Endothelial cell of umbilical vein (primary cell): ENCODE data around the gene PTPN14. TPM values are rescaled to one million over a fixed set of nuclear protein-coding genes. Genes with fewer than 3 reads are reported as not detected.

Experiments
- BruUV-seq: library from RNA; stranded (reverse); fragments of 400-500 nt; replicated peaks from 2 replicates; lab custom pipeline; 2021; lab: Mats Ljungman, UMichigan
- CTCF ChIA-PET: fragments of 300-600, 350-600 bp; sonication (Branson Sonifier 250); formaldehyde crosslinking; loops from one replicate; lab custom pipeline; 2021; ENCODE audit warnings: antibody characterized with exemption, inconsistent platforms; lab: Charles Lee
- POLR2A ChIA-PET: fragments of 300-600, 350-600 bp; sonication (Branson Sonifier 250); formaldehyde crosslinking; loops from one replicate; lab custom pipeline; 2021; ENCODE audit warnings: antibody characterized with exemption, inconsistent platforms; lab: Charles Lee
- DNase-seq: peaks from one replicate; pipeline ENCODE4 v3.0.0-alpha.2; 2011; ENCODE audit warnings: low read depth, low spot score
- FAIRE-seq: peaks from 2 replicates; lab custom pipeline; 2011; peaks lifted over from hg19 to GRCh38; lab: Jason Lieb, UNC
- H2AFZ ChIP-seq: 2 replicates; pipeline ENCODE4 v1.6.0; 2012; ENCODE audit warnings: low read depth, low read length, control low read depth, inconsistent platforms
- H3K27ac ChIP-seq: 2 replicates; pipeline ENCODE4 v1.5.1; 2011; ENCODE audit warnings: low read depth, mild to moderate bottlenecking, control low read depth, low read length, moderate library complexity; ENCODE audit not compliant: insufficient read depth
- H3K27me3 ChIP-seq, 2 experiments: 2 replicates each; pipeline versions ENCODE4 v1.6.0 to v1.6.1; 2011; ENCODE audit warnings: low read length in 2 of 2, mixed read lengths in 1 of 2; ENCODE audit not compliant: control insufficient read depth in 2 of 2, insufficient read depth in 2 of 2
- H3K36me3 ChIP-seq, 2 experiments: 2 replicates in 1 of 2; 3 replicates in 1 of 2; pipeline ENCODE4 v1.5.1; 2011; ENCODE audit warnings: low read length in 2 of 2, mild to moderate bottlenecking in 1 of 2, moderate library complexity in 1 of 2; ENCODE audit not compliant: control insufficient read depth in 2 of 2, insufficient read depth in 2 of 2; ENCODE audit errors: extremely low read depth in 1 of 2
- H3K4me1 ChIP-seq: 3 replicates; pipeline ENCODE4 v1.5.1; 2011; ENCODE audit warnings: mild to moderate bottlenecking, low read length; ENCODE audit not compliant: control insufficient read depth, insufficient read depth; ENCODE audit errors: extremely low read depth
- H3K4me2 ChIP-seq: 2 replicates; pipeline ENCODE4 v1.6.1; 2011; ENCODE audit warnings: low read length, control low read depth, mixed read lengths; ENCODE audit not compliant: insufficient read depth
- H3K4me3 ChIP-seq, 3 experiments: fragments of 200-600 bp in 1 of 3; sonication (generic), shearing (Covaris generic) in 1 of 3; replicated peaks in 1 of 3; 2 replicates each; pipeline ENCODE4 v1.5.1; 2011 to 2016; ENCODE audit warnings: control low read depth in 3 of 3, low read length in 3 of 3, mild to moderate bottlenecking in 2 of 3, inconsistent platforms in 1 of 3, low read depth in 1 of 3, moderate library complexity in 1 of 3; ENCODE audit not compliant: insufficient read depth in 1 of 3
- H3K79me2 ChIP-seq: 2 replicates; pipeline ENCODE4 v1.6.0; 2012; ENCODE audit warnings: low read length, inconsistent platforms; ENCODE audit not compliant: control insufficient read depth, insufficient read depth
- H3K9ac ChIP-seq: replicated peaks from 2 replicates; pipeline ENCODE3; 2011; ENCODE audit warnings: low read length, control low read depth; ENCODE audit not compliant: insufficient read depth; ENCODE audit errors: extremely low read depth
- H3K9me1 ChIP-seq: replicated peaks from 3 replicates; pipeline ENCODE4 v1.6.0; 2011; ENCODE audit warnings: mild to moderate bottlenecking, low read length; ENCODE audit not compliant: control insufficient read depth, insufficient read depth; ENCODE audit errors: extremely low read depth
- H3K9me3 ChIP-seq: replicated peaks from 2 replicates; pipeline ENCODE4 v1.5.1; 2012; ENCODE audit warnings: low read length, inconsistent platforms; ENCODE audit not compliant: control insufficient read depth, insufficient read depth
- H4K20me1 ChIP-seq: replicated peaks from 2 replicates; pipeline ENCODE3; 2011; ENCODE audit warnings: mild to moderate bottlenecking, low read length; ENCODE audit not compliant: control insufficient read depth, insufficient read depth; ENCODE audit errors: extremely low read depth
- CTCF ChIP-seq, 2 donors: IDR thresholded peaks; 1 replicate in 1 of 2; 2 replicates in 1 of 2; pipeline ENCODE4 v1.5.1; 2011; ENCODE audit warnings: low read length in 2 of 2, mild to moderate bottlenecking in 2 of 2, moderate library complexity in 2 of 2, control low read depth in 1 of 2, inconsistent platforms in 1 of 2, low read depth in 1 of 2; ENCODE audit not compliant: insufficient read depth in 1 of 2; ENCODE audit errors: extremely low read depth in 1 of 2
- EZH2 ChIP-seq: IDR thresholded peaks from 2 replicates; pipeline ENCODE4 v1.6.1; 2012; ENCODE audit warnings: borderline replicate concordance, low read depth, mild to moderate bottlenecking, moderate library complexity, low read length, inconsistent platforms; ENCODE audit not compliant: severe bottlenecking
- FOS ChIP-seq: IDR thresholded peaks from 2 replicates; pipeline ENCODE4 v1.6.1; 2011; ENCODE audit warnings: mild to moderate bottlenecking, low read length, moderate library complexity, borderline replicate concordance; ENCODE audit not compliant: insufficient read depth
- GATA2 ChIP-seq: IDR thresholded peaks from 2 replicates; pipeline ENCODE4 v1.7.0; 2011; ENCODE audit warnings: low read depth, mild to moderate bottlenecking, moderate library complexity, mixed read lengths, low read length; ENCODE audit not compliant: insufficient read length, insufficient read depth
- POLR2A ChIP-seq: IDR thresholded peaks from 2 replicates; pipeline ENCODE4 v1.6.1; 2012; ENCODE audit warnings: low read depth, mild to moderate bottlenecking, control low read depth, low read length
- POLR2AphosphoS5 ChIP-seq: IDR thresholded peaks from 2 replicates; pipeline ENCODE4 v1.6.1; 2012; ENCODE audit warnings: low read depth, mild to moderate bottlenecking, control low read depth, low read length, moderate library complexity; ENCODE audit not compliant: insufficient read depth
- dilution Hi-C: fragments of 300-500 bp; cut with MboI; formaldehyde crosslinking; loops from one replicate; pipeline ENCODE4 v1.15.0; 2019; ENCODE audit warnings: low sequenced_read_pairs; ENCODE audit not compliant: extremely low pct_ligation_motif_present
- intact Hi-C: fragments of 100-400 bp; cut with micrococcal nuclease; formaldehyde crosslinking; loops from one replicate; pipeline ENCODE4 v1.10.0; 2022
- polyA plus RNA-seq, 4 experiments: library from polyadenylated mRNA; depleted of rRNA in 3 of 4; stranded (reverse) in 3 of 4; unstranded in 1 of 4; fragments of >200 nt; gene quantifications; 2 replicates each; pipeline versions ENCODE4 v1.2.1 to v1.2.3, GENCODE V29; 2011 to 2012; ENCODE audit warnings: missing spikeins in 1 of 4
- total RNA-seq: library from RNA; stranded (reverse); gene quantifications from 2 replicates; pipeline ENCODE4 v1.2.3, GENCODE V29; 2021
- TF ChIP-seq, protein P1 (sequence below): IDR thresholded peaks from 2 replicates; pipeline ENCODE4 v1.6.1; 2011; ENCODE audit not compliant: insufficient read depth, insufficient read length

PTPN14 gene
- total and polyA plus RNA-seq, 2 donors (not counting 3 experiments of a cell fraction or from before 2014, with no cell fraction given): 18.5 to 93.0 TPM

GRCh38 chr1:214537219-214537618 lies 14.2 kb downstream of the PTPN14 start:
- H3K79me2 ChIP-seq: peaks cover 95% of the 10 kb centered on the region
- no peak for TF ChIP-seq POLR2AphosphoS5
- no peak for TF ChIP-seq EZH2
- TF ChIP-seq, protein P1, sequence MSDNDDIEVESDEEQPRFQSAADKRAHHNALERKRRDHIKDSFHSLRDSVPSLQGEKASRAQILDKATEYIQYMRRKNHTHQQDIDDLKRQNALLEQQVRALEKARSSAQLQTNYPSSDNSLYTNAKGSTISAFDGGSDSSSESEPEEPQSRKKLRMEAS: no peak
- dilution Hi-C loops (no loop called here), intact Hi-C loops (no loop called here)
- peaks cover 28% of the 10 kb centered on the region for H4K20me1 ChIP-seq
- no peak for FAIRE-seq
- H3K4me2 ChIP-seq: no peak overlapping the region
- H3K4me3 ChIP-seq: no peak overlapping the region
- peaks cover 0 to 10% of the 10 kb centered on the region in 2 experiments for H3K36me3 ChIP-seq
- no peaks in the 10 kb centered on the region for H3K9me1 ChIP-seq
- H3K4me1 ChIP-seq: peaks cover 15% of the 10 kb centered on the region
- H3K9me3 ChIP-seq: no peaks in the 10 kb centered on the region
- POLR2A ChIA-PET: no interaction called here
- no peak overlapping the region for H3K27ac ChIP-seq
- no peak overlapping the region for H3K9ac ChIP-seq
- no peak overlapping the region for H2AFZ ChIP-seq
- H3K27me3 ChIP-seq: no peaks in the 10 kb centered on the region
- CTCF ChIA-PET: interaction anchor here (0.9 to 1.6 kb wide), 5 partner anchors 12 to 90 kb away, joined by 3 read pairs; no protein-coding TSS in a partner anchor
- DNase-seq: no peak
- no TSS peak for BruUV-seq

GRCh38 chr1:214532070-214532469 lies 19.3 kb downstream of the PTPN14 start:
- H3K27me3 ChIP-seq: no peaks in the 10 kb centered on the region
- no peak overlapping the region for H2AFZ ChIP-seq
- intact Hi-C loops: no loop called here
- peaks cover 14% of the 10 kb centered on the region for H4K20me1 ChIP-seq
- FAIRE-seq (no peak), DNase-seq (no peak)
- no peaks in the 10 kb centered on the region for H3K9me3 ChIP-seq
- dilution Hi-C loops: no loop called here
- no peak overlapping the region for H3K4me3 ChIP-seq
- no TSS peak for BruUV-seq
- H3K4me1 ChIP-seq: no peaks in the 10 kb centered on the region
- no peak overlapping the region for H3K27ac ChIP-seq
- CTCF ChIA-PET: no interaction called here
- no peak for TF ChIP-seq GATA2
- no peak for TF ChIP-seq CTCF (IDR thresholded peaks at IDR 0.05; ENCODE audit: extremely low read depth in 1 of 2, insufficient read depth in 1 of 2, low read depth in 1 of 2, low read length in 2 of 2)
- TF ChIP-seq POLR2A: no peak
- TF ChIP-seq FOS: no peak
- TF ChIP-seq, protein P1: no peak
- H3K9ac ChIP-seq: no peak overlapping the region
- H3K4me2 ChIP-seq: no peak overlapping the region
- H3K9me1 ChIP-seq: no peaks in the 10 kb centered on the region
- H3K79me2 ChIP-seq: peaks cover 90% of the 10 kb centered on the region
- H3K36me3 ChIP-seq: peaks cover 2 to 10% of the 10 kb centered on the region in 2 experiments
- POLR2A ChIA-PET: no interaction called here
